ENCODE measurements around the gene ZNF197. TPM values are rescaled to one million over a fixed set of nuclear protein-coding genes. Genes with fewer than 3 reads are reported as not detected.
"Not testable (repeated sequence)": the region's sequence is repeated elsewhere in the genome, so short reads cannot be mapped to it uniquely, and the experiment has no call there.

ZNF197 gene
- total RNA-seq, 1 experiment from 2014 or later = 10.4 TPM

GRCh38 chr3:44666346-44666745 lies 41.5 kb downstream of the ZNF197 start:
- Histone ChIP-seq H3K27me3 (ENCODE audit: low read length) (no peaks in the 10 kb centered on the region), H3K4me2 (ENCODE audit: low read length) (no peak overlapping the region), H3F3A (ENCODE audit: low read length, unreplicated experiment) (no peaks in the 10 kb centered on the region), H4K20me1 (ENCODE audit: low read length) (no peaks in the 10 kb centered on the region), H3K27ac (ENCODE audit: low read length) (no peak overlapping the region; the same call in 1 of the 2 replicates), H3K9me2 (replicated peaks; ENCODE audit: low read length) (no peaks in the 10 kb centered on the region), H3K4me3 (ENCODE audit: low read length) (no peak overlapping the region), H3K4me1 (ENCODE audit: insufficient read depth, low read length) (peaks cover 9% of the 10 kb centered on the region; the same call in 1 of the 2 replicates), H3K79me2 (ENCODE audit: low read length) (no peaks in the 10 kb centered on the region), H2AFZ (ENCODE audit: low read length) (no peak overlapping the region), H3K36me3 (ENCODE audit: low read depth, low read length) (peaks cover 8% of the 10 kb centered on the region), H3K9me3 (ENCODE audit: low read length) (no peaks in the 10 kb centered on the region), H3K9ac (ENCODE audit: low read length) (no peak overlapping the region)
- intact Hi-C loops (cut with micrococcal nuclease) = no loop called here
- POLR2A ChIA-PET (ENCODE audit: unreplicated experiment) = no interaction called here
- CTCF ChIA-PET = no interaction called here
- no TSS peak for BruUV-seq (replicated peaks)
- ATAC-seq = no peak
- no peak for DNase-seq
- no peak for TF ChIP-seq EZH2 (IDR thresholded peaks at IDR 0.05; ENCODE audit: low read length, unreplicated experiment)
- TF ChIP-seq CTCF (conservative IDR thresholded peaks at IDR 0.05; ENCODE audit: low read depth, low read length) = no peak
- no peak for TF ChIP-seq EZH2phosphoT487 (IDR thresholded peaks at IDR 0.05; ENCODE audit: borderline replicate concordance, low read length)

GRCh38 chr3:44669760-44670159 lies 44.9 kb downstream of the ZNF197 start:
- H3K27me3 ChIP-seq (ENCODE audit: low read length) = no peaks in the 10 kb centered on the region
- no peaks in the 10 kb centered on the region for H3F3A ChIP-seq (ENCODE audit: low read length, unreplicated experiment)
- H3K9ac ChIP-seq (ENCODE audit: low read length) = no peak overlapping the region
- no peak overlapping the region for H2AFZ ChIP-seq (ENCODE audit: low read length)
- H4K20me1 ChIP-seq (ENCODE audit: low read length) = no peaks in the 10 kb centered on the region
- peaks cover 9% of the 10 kb centered on the region; the same call in 1 of the 2 replicates for H3K4me1 ChIP-seq (ENCODE audit: insufficient read depth, low read length)
- no peak overlapping the region for H3K4me3 ChIP-seq (ENCODE audit: low read length)
- ATAC-seq (no peak), DNase-seq (no peak)
- CTCF ChIA-PET = no interaction called here
- H3K9me2 ChIP-seq (replicated peaks; ENCODE audit: low read length) = no peaks in the 10 kb centered on the region
- no peaks in the 10 kb centered on the region for H3K36me3 ChIP-seq (ENCODE audit: low read depth, low read length)
- no TSS peak for BruUV-seq (replicated peaks)
- no peak overlapping the region for H3K27ac ChIP-seq (ENCODE audit: low read length)
- H3K79me2 ChIP-seq (ENCODE audit: low read length) = no peaks in the 10 kb centered on the region
- TF ChIP-seq EZH2phosphoT487 (IDR thresholded peaks at IDR 0.05; ENCODE audit: borderline replicate concordance, low read length) = no peak
- H3K9me3 ChIP-seq (ENCODE audit: low read length) = no peaks in the 10 kb centered on the region
- POLR2A ChIA-PET (ENCODE audit: unreplicated experiment) = no interaction called here
- no peak overlapping the region for H3K4me2 ChIP-seq (ENCODE audit: low read length)
- intact Hi-C loops (cut with micrococcal nuclease) = no loop called here

GRCh38 chr3:44673466-44673865 lies 48.6 kb downstream of the ZNF197 start:
- DNase-seq; H3K27me3 ChIP-seq (ENCODE audit: low read length); H3K4me3 ChIP-seq (ENCODE audit: low read length); H3K4me1 ChIP-seq (ENCODE audit: insufficient read depth, low read length); BruUV-seq (replicated peaks); H3K36me3 ChIP-seq (ENCODE audit: low read depth, low read length); intact Hi-C loops (cut with micrococcal nuclease); POLR2A ChIA-PET (ENCODE audit: unreplicated experiment); CTCF ChIA-PET; ATAC-seq; H4K20me1 ChIP-seq (ENCODE audit: low read length); H2AFZ ChIP-seq (ENCODE audit: low read length); H3K79me2 ChIP-seq (ENCODE audit: low read length); H3K9me3 ChIP-seq (ENCODE audit: low read length); H3F3A ChIP-seq (ENCODE audit: low read length, unreplicated experiment); H3K4me2 ChIP-seq (ENCODE audit: low read length); H3K9ac ChIP-seq (ENCODE audit: low read length); H3K27ac ChIP-seq (ENCODE audit: low read length); H3K9me2 ChIP-seq (replicated peaks; ENCODE audit: low read length): not testable (repeated sequence)

GRCh38 chr3:44674211-44674610 lies 49.4 kb downstream of the ZNF197 start:
- TF ChIP-seq CTCF (conservative IDR thresholded peaks at IDR 0.05; ENCODE audit: low read depth, low read length) = no peak
- no peak for TF ChIP-seq EZH2 (IDR thresholded peaks at IDR 0.05; ENCODE audit: low read length, unreplicated experiment)
- TF ChIP-seq EZH2phosphoT487 (IDR thresholded peaks at IDR 0.05; ENCODE audit: borderline replicate concordance, low read length) = no peak
- Histone ChIP-seq H3K9me2 (replicated peaks; ENCODE audit: low read length) (no peaks in the 10 kb centered on the region), H3K79me2 (ENCODE audit: low read length) (no peaks in the 10 kb centered on the region), H3K36me3 (ENCODE audit: low read depth, low read length) (no peaks in the 10 kb centered on the region), H2AFZ (ENCODE audit: low read length) (no peak overlapping the region), H4K20me1 (ENCODE audit: low read length) (no peaks in the 10 kb centered on the region), H3K9me3 (ENCODE audit: low read length) (no peaks in the 10 kb centered on the region), H3K27me3 (ENCODE audit: low read length) (no peaks in the 10 kb centered on the region), H3K4me2 (ENCODE audit: low read length) (no peak overlapping the region), H3K9ac (ENCODE audit: low read length) (no peak overlapping the region), H3K27ac (ENCODE audit: low read length) (no peak overlapping the region), H3K4me1 (ENCODE audit: insufficient read depth, low read length) (no peaks in the 10 kb centered on the region), H3K4me3 (ENCODE audit: low read length) (no peak overlapping the region), H3F3A (ENCODE audit: low read length, unreplicated experiment) (no peaks in the 10 kb centered on the region)
- POLR2A ChIA-PET (ENCODE audit: unreplicated experiment) = no interaction called here
- ATAC-seq (no peak), DNase-seq (no peak)
- intact Hi-C loops (cut with micrococcal nuclease) = no loop called here
- CTCF ChIA-PET = no interaction called here
- BruUV-seq (replicated peaks) = no TSS peak

All from PC-3 (cell line).